SK-N-SH (cell line): ENCODE data around the gene UGT1A4. TPM values are rescaled to one million over a fixed set of nuclear protein-coding genes. Genes with fewer than 3 reads are reported as not detected.

Experiments
- CTCF ChIA-PET: fragments of 300-600, 350-600 bp; formaldehyde crosslinking; extraction: SDS; loops from one replicate; lab custom pipeline; 2021; lab: Yijun Ruan, JAX
- POLR2A ChIA-PET: fragments of 350-600 bp; sonication (Branson Sonifier 250); formaldehyde crosslinking; extraction: SDS; loops from one replicate; lab custom pipeline; 2020; ENCODE audit warnings: antibody characterized with exemption, inconsistent platforms; lab: Yijun Ruan, JAX
- DNase-seq: peaks from one replicate; pipeline ENCODE4 v3.0.0; 2012
- H2AFZ ChIP-seq: fragments of 200-600 bp; sonication (generic); 2 replicates; pipeline ENCODE4 v1.8.1; 2016; ENCODE audit warnings: antibody characterized with exemption, mild to moderate bottlenecking, low read depth
- H3F3A ChIP-seq: fragments of 200-600 bp; sonication (generic); replicated peaks from 2 replicates; pipeline ENCODE3; 2016; ENCODE audit warnings: antibody characterized with exemption, mild to moderate bottlenecking; ENCODE audit not compliant: insufficient read depth
- H3K27ac ChIP-seq, 2 experiments: fragments of 200-500 bp in 1 of 2; fragments of 200-600 bp in 1 of 2; sonication (Bioruptor generic) in 1 of 2; sonication (generic), shearing (Covaris generic) in 1 of 2; 2 replicates each; pipeline versions ENCODE4 v1.5.1 to v1.6.1; 2014 to 2016; ENCODE audit warnings: low read depth in 2 of 2, inconsistent platforms in 1 of 2, low read length in 1 of 2, mild to moderate bottlenecking in 1 of 2, mixed read lengths in 1 of 2
- H3K27me3 ChIP-seq: fragments of 200-600 bp; sonication (generic), shearing (Covaris generic); 2 replicates; pipeline ENCODE4 v1.6.1; 2016; ENCODE audit warnings: mixed run types; ENCODE audit not compliant: insufficient read depth
- H3K36me3 ChIP-seq, 2 experiments: fragments of 200-500 bp in 1 of 2; fragments of 200-600 bp in 1 of 2; sonication (Bioruptor generic) in 1 of 2; sonication (generic) in 1 of 2; replicated peaks in 1 of 2; 2 replicates each; pipeline versions ENCODE3 to v1.5.1; 2014 to 2016; ENCODE audit warnings: low read length in 1 of 2, mild to moderate bottlenecking in 1 of 2; ENCODE audit not compliant: insufficient read depth in 2 of 2, control insufficient read depth in 1 of 2
- H3K4me1 ChIP-seq, 2 experiments: fragments of 200-500 bp in 1 of 2; fragments of 200-600 bp in 1 of 2; sonication (Bioruptor generic) in 1 of 2; sonication (generic), shearing (Covaris generic) in 1 of 2; 2 replicates each; pipeline versions ENCODE4 v1.5.1 to v1.6.1; 2014 to 2016; ENCODE audit warnings: low read depth in 1 of 2, low read length in 1 of 2, mixed run types in 1 of 2; ENCODE audit not compliant: insufficient read depth in 2 of 2, control insufficient read depth in 1 of 2
- H3K4me2 ChIP-seq: fragments of 200-600 bp; sonication (generic), shearing (Covaris generic); 2 replicates; pipeline ENCODE4 v1.6.1; 2017; ENCODE audit warnings: mixed run types
- H3K4me3 ChIP-seq, 2 experiments: fragments of 200-500 bp in 1 of 2; fragments of 200-600 bp in 1 of 2; sonication (Bioruptor generic) in 1 of 2; sonication (generic), shearing (Covaris generic) in 1 of 2; 2 replicates each; pipeline versions ENCODE4 v1.5.1 to v1.8.1; 2014 to 2016; ENCODE audit warnings: low read depth in 2 of 2, inconsistent platforms in 1 of 2, low read length in 1 of 2, mild to moderate bottlenecking in 1 of 2, mixed read lengths in 1 of 2, moderate library complexity in 1 of 2
- H3K79me2 ChIP-seq: fragments of 200-600 bp; sonication (generic); 2 replicates; pipeline ENCODE4 v1.8.1; 2017; ENCODE audit warnings: mild to moderate bottlenecking; ENCODE audit not compliant: insufficient read depth
- H3K9ac ChIP-seq: fragments of 200-600 bp; sonication (generic); 2 replicates; pipeline ENCODE4 v1.6.1; 2017; ENCODE audit warnings: mixed run types
- H3K9me2 ChIP-seq: fragments of 200-600 bp; sonication (generic); 2 replicates; pipeline ENCODE4 v1.6.1; 2017; ENCODE audit warnings: mixed run types
- H3K9me3 ChIP-seq: fragments of 200-600 bp; sonication (generic); 2 replicates; pipeline ENCODE4 v1.6.1; 2017; ENCODE audit warnings: mixed run types, mild to moderate bottlenecking, moderate library complexity
- H4K20me1 ChIP-seq: fragments of 200-600 bp; sonication (generic); 2 replicates; pipeline ENCODE4 v1.6.1; 2017; ENCODE audit warnings: mild to moderate bottlenecking, mixed run types; ENCODE audit not compliant: insufficient read depth
- CHD2 ChIP-seq: fragments of 150-350 bp; IDR thresholded peaks from 2 replicates; pipeline ENCODE4 v1.6.1; 2018; ENCODE audit warnings: low read length; ENCODE audit not compliant: partially characterized antibody
- ELF1 ChIP-seq: IDR thresholded peaks from 2 replicates; pipeline ENCODE4 v1.4.0; 2012
- EZH2phosphoT487 ChIP-seq: fragments of 200-600 bp; sonication (generic); IDR thresholded peaks from 2 replicates; pipeline ENCODE4 v1.6.1; 2017; ENCODE audit warnings: low read depth, mixed run types, mild to moderate bottlenecking, antibody characterized with exemption, moderate library complexity, borderline replicate concordance
- FOSL2 ChIP-seq: IDR thresholded peaks from 2 replicates; pipeline ENCODE4 v1.4.0; 2012; ENCODE audit warnings: low read depth, mild to moderate bottlenecking, moderate library complexity, borderline replicate concordance
- FOXM1 ChIP-seq: IDR thresholded peaks from 2 replicates; pipeline ENCODE4 v1.4.0; 2012; ENCODE audit warnings: low read depth, mild to moderate bottlenecking
- GABPA ChIP-seq: IDR thresholded peaks from 2 replicates; pipeline ENCODE4 v1.4.0; 2012; ENCODE audit warnings: low read depth, mild to moderate bottlenecking
- MAX ChIP-seq: IDR thresholded peaks from 2 replicates; pipeline ENCODE4 v1.4.0; 2012; ENCODE audit warnings: low read depth
- MEF2A ChIP-seq: IDR thresholded peaks from 2 replicates; pipeline ENCODE4 v1.4.0; 2012; ENCODE audit warnings: low read depth, borderline replicate concordance
- MXI1 ChIP-seq: IDR thresholded peaks from 2 replicates; pipeline ENCODE4 v1.6.1; 2012; ENCODE audit warnings: mild to moderate bottlenecking, low read depth, low read length, improper control_type of control experiment
- PBX3 ChIP-seq: IDR thresholded peaks from 2 replicates; pipeline ENCODE4; 2012
- POLR2AphosphoS5 ChIP-seq: IDR thresholded peaks from 2 replicates; pipeline ENCODE4 v1.6.1; 2012; ENCODE audit warnings: low read depth, low read length
- RCOR1 ChIP-seq: fragments of 150-350 bp; IDR thresholded peaks from 2 replicates; pipeline ENCODE4 v1.6.1; 2017; ENCODE audit warnings: antibody characterized with exemption, low read length
- REST ChIP-seq: IDR thresholded peaks from 2 replicates; pipeline ENCODE4 v1.6.1; 2012; ENCODE audit warnings: mild to moderate bottlenecking, low read depth, low read length, moderate library complexity
- RFX5 ChIP-seq: IDR thresholded peaks from 2 replicates; pipeline ENCODE4 v1.6.1; 2012; ENCODE audit warnings: mild to moderate bottlenecking, improper control_type of control experiment, low read length
- RXRA ChIP-seq: IDR thresholded peaks from 2 replicates; pipeline ENCODE4 v1.4.0; 2012; ENCODE audit warnings: low read depth, mild to moderate bottlenecking, borderline replicate concordance
- SIN3A ChIP-seq: IDR thresholded peaks from 2 replicates; pipeline ENCODE4 v1.6.1; 2012; ENCODE audit warnings: low read depth, mild to moderate bottlenecking, low read length, moderate library complexity, borderline replicate concordance
- TAF1 ChIP-seq: IDR thresholded peaks from 2 replicates; pipeline ENCODE4 v1.6.1; 2012; ENCODE audit warnings: low read depth, mild to moderate bottlenecking, low read length, moderate library complexity, borderline replicate concordance
- TEAD4 ChIP-seq: IDR thresholded peaks from 2 replicates; pipeline ENCODE4 v1.4.0; 2012; ENCODE audit warnings: mild to moderate bottlenecking, borderline replicate concordance; ENCODE audit not compliant: insufficient read depth
- USF1 ChIP-seq: IDR thresholded peaks from 2 replicates; pipeline ENCODE4 v1.4.0; 2012; ENCODE audit warnings: low read depth, borderline replicate concordance
- YY1 ChIP-seq: IDR thresholded peaks from 2 replicates; pipeline ENCODE4 v1.4.0; 2012; ENCODE audit warnings: low read depth, mild to moderate bottlenecking
- WGBS: methylation state at CpG from one replicate; pipeline ENCODE4 v1.1.6; 2017; ENCODE audit warnings: low lambda C conversion rate; 5-methylcytosine and 5-hydroxymethylcytosine counted together
- polyA plus RNA-seq, 3 experiments: library from polyadenylated mRNA; depleted of rRNA; stranded (reverse); fragments of >200 nt; gene quantifications; 2 replicates each; pipeline ENCODE4 v1.2.3, GENCODE V29; 2012

UGT1A4 gene
- polyA plus RNA-seq, 1 of the 3 experiments (the other 2 are of a cell fraction), result not detected

DNA sequence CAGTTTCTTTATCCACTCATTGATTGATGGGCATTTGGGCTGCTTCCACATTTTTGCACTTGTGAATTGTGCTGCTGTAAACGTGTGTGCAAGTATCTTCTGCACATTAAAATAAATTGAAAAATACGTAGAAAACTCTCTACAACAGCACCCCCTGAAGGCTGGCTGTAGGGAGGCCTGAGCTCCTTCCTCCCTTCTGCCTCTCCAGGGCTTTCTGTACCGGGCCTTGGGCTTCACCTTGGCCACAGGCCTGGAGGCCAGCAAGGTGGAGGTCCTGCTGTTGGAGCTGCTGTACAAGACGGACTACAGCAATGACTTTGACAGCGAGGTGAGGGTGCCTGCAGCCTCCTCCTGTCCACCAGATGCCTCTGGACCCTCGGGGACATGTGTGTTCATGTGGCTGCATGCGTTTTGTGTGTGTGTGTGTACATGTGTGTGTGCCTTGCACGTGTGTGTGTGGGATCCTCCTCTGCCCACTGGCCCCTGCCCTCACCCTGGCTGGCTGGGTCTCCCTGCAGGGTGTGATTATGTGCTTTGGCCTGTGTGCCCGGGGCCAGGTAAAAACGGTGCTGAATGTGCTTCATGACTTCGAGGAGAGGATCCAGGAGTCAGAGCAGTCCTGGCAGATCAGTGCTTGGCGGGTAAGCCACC is 88.8 kb downstream of the UGT1A4 start:
- DNase-seq, result no peak
- WGBS, result 30% methylated on average over 7 of the region's 12 CpGs
- no peak overlapping the region for H2AFZ ChIP-seq
- TF ChIP-seq GABPA (no peak), RFX5 (no peak), POLR2AphosphoS5 (no peak), TAF1 (no peak), RCOR1 (no peak), ELF1 (no peak), MAX (no peak), MXI1 (no peak), YY1 (no peak), RXRA (no peak), USF1 (no peak), MEF2A (no peak), REST (no peak), PBX3 (no peak), TEAD4 (no peak), CHD2 (no peak), SIN3A (no peak), FOXM1 (no peak), EZH2phosphoT487 (no peak), FOSL2 (no peak)
- TF ChIP-seq, all 33 proteins: peak for 0
- no peaks in the 10 kb centered on the region for H3K4me1 ChIP-seq
- H3K9ac ChIP-seq, result no peak overlapping the region
- no peaks in the 10 kb centered on the region for H3K79me2 ChIP-seq
- H3K27me3 ChIP-seq, result no peaks in the 10 kb centered on the region; the same call in 1 of the 2 replicates
- no peaks in the 10 kb centered on the region for H3K36me3 ChIP-seq
- ChIA-PET CTCF (no interaction called here), POLR2A (no interaction called here)
- no peaks in the 10 kb centered on the region for H4K20me1 ChIP-seq
- H3K9me3 ChIP-seq, result no peaks in the 10 kb centered on the region; the same call in 1 of the 2 replicates
- no peaks in the 10 kb centered on the region for H3F3A ChIP-seq
- no peak overlapping the region for H3K4me2 ChIP-seq
- no peak overlapping the region for H3K27ac ChIP-seq
- no peaks in the 10 kb centered on the region for H3K9me2 ChIP-seq
- H3K4me3 ChIP-seq, result no peak overlapping the region
